Activated naive CD8-positive, alpha-beta T cell treated with anti-CD3 and anti-CD28 coated beads for 36 hours (primary cell): Measurements from ENCODE around the gene KCTD16. TPM values are rescaled to one million over a fixed set of nuclear protein-coding genes. Genes with fewer than 3 reads are reported as not detected.

ENCODE experiments used
- DNase-seq: peaks from one replicate; pipeline ENCODE4 v3.0.0; 2021
- H3K27ac Mint-ChIP-seq: one replicate; pipeline ENCODE4 v1.8.0; 2022; ENCODE audit warnings: mild to moderate bottlenecking, moderate library complexity, mixed read lengths
- H3K27me3 Mint-ChIP-seq: one replicate; pipeline ENCODE4 v1.8.0; 2022; ENCODE audit warnings: mild to moderate bottlenecking, mixed read lengths
- H3K36me3 Mint-ChIP-seq: one replicate; pipeline ENCODE4 v1.8.0; 2021; ENCODE audit warnings: mild to moderate bottlenecking, mixed read lengths
- H3K4me1 Mint-ChIP-seq: one replicate; pipeline ENCODE4 v1.8.0; 2021; ENCODE audit warnings: mixed read lengths
- H3K4me3 Mint-ChIP-seq: one replicate; pipeline ENCODE4 v1.8.0; 2022; ENCODE audit warnings: mild to moderate bottlenecking, moderate library complexity, mixed read lengths
- H3K9me3 Mint-ChIP-seq: one replicate; pipeline ENCODE4 v1.8.0; 2022; ENCODE audit warnings: mixed read lengths
- total RNA-seq, 2 experiments: library from RNA; stranded (reverse); gene quantifications; one replicate each; pipeline ENCODE4 v1.2.3, GENCODE V29; 2021

KCTD16 gene
- total RNA-seq: under 1 TPM; 0.16 to 0.31 TPM

DNA sequence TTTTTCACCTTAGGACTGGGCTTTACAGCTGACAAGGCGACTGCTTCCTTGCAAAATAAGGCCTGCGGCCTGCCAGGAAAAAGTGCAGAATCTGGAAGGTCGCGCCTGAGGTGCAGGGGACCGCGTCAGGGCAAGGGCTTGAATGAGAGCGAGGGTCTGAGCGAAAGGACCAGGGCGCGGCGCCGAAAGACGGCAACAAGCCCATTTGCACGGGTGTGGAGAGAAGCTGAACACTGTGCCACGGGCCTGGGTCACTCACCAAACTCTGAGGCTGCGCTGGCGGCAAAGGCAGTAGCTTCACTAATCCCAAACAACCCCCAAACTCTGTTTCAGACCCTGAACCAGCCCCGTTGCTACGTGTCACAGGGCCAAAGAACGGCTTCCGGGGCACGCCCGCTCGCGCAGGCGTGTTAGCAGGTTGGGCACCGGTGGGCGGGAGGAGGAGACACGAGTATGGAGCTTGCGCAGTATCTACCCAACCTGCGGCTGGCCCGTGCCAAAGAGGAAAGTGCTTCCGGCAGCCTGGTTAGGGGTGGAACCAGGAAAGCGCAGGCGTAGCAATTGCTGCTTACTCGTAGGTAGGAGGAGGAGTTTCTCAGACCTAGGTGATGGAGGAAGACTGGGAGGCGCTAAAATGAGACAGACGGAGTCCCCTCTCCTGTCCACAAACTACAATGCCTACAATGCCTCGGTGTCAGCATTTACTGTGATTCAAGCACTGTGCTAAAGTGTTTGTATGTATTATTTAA is at the start of gene KCTD16, which contains the start of gene YIPF5:
Gene KCTD16, plus strand, starts transcription at position 598 of the 749 bp plus-strand sequence.
Gene YIPF5, minus strand, starts transcription at position 384 of the 749 bp plus-strand sequence. CDS start 704 bp downstream, outside the sequence.
- no peaks in the 10 kb centered on the region for H3K27me3 Mint-ChIP-seq
- H3K27ac Mint-ChIP-seq: peak within 1 kb of the TSS; percentile 79
- DNase-seq: peak; percentile 96

DNA sequence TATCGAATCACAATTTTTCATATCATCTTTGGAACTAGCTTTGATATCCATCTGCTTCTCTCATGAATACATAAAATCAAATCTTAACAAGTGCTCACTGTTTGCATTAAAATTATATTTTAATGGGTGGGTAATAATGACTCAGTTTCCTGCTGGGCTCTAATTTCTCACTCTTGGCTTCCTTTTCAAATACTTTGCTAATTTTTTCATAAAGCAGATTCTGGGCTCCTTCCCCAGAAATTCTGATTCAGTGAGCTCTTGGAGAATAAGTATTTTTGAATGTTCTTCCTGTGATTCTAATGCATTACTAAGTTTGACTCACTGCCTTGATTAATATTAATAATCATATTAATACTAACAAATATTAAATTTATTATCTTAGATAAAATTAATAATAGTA is 49.1 kb upstream of the KCTD16 start:
- H3K4me3 Mint-ChIP-seq: no peak overlapping the region
- H3K36me3 Mint-ChIP-seq: no peaks in the 10 kb centered on the region
- H3K4me1 Mint-ChIP-seq: no peaks in the 10 kb centered on the region
- H3K27ac Mint-ChIP-seq: no peak overlapping the region
- no peaks in the 10 kb centered on the region for H3K27me3 Mint-ChIP-seq
- DNase-seq: no peak
- H3K9me3 Mint-ChIP-seq: no peaks in the 10 kb centered on the region

More for the DNA sequence above, at the start of gene KCTD16, which contains the start of gene YIPF5:
- peaks cover 35% of the 10 kb centered on the region for H3K4me1 Mint-ChIP-seq
- H3K9me3 Mint-ChIP-seq: peaks cover 1% of the 10 kb centered on the region
- peak within 1 kb of the TSS; percentile 92 for H3K4me3 Mint-ChIP-seq
- H3K36me3 Mint-ChIP-seq: peaks cover 6% of the 10 kb centered on the region

DNA sequence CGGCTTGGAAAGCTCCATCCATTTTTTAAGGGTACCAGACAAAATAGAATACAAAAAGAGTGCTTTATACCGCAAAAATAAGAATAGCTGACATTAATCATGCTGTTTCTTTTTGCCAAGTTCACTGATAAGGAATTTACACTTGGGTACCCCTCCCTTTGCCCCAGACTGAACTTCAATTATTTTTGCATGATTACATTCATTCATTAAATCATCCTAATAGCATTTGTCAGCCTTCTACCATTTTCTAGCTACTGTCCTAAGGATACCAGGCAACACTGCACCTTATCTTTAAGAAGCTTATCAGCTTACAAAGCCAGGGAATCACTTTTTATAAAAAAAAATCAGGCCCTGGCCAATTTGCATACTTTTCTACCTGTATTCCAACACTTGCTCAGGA is 48.6 kb upstream of the KCTD16 start:
- no peak overlapping the region for H3K4me3 Mint-ChIP-seq
- H3K36me3 Mint-ChIP-seq: no peaks in the 10 kb centered on the region
- no peak overlapping the region for H3K27ac Mint-ChIP-seq

DNA sequence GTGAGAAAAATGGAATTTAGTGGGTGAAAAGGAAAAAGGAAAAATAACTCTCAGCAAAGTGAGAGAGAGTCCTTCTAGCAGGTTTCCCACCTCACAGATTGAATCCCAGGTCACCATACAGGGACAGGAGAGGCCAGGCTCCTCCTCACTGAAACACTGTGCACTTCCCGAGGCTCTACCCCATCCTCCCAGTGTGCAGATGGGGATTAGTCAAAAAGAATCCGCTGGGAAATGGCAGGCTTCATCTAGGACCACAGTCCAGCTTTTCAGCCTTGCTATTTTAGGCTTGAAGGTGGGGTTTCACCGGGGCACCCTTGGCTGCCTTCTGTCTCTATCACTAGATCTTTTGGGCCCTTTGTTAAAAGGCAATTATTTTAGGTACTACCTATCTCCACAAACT is 48.0 kb upstream of the KCTD16 start:
- Mint-ChIP-seq H3K4me3 (no peak overlapping the region), H3K27me3 (no peaks in the 10 kb centered on the region), H3K4me1 (no peaks in the 10 kb centered on the region), H3K36me3 (no peaks in the 10 kb centered on the region), H3K9me3 (no peaks in the 10 kb centered on the region), H3K27ac (no peak overlapping the region)
- DNase-seq: no peak

More for the DNA sequence above, 48.6 kb upstream of the KCTD16 start:
- Mint-ChIP-seq H3K9me3 (no peaks in the 10 kb centered on the region), H3K27me3 (no peaks in the 10 kb centered on the region), H3K4me1 (no peaks in the 10 kb centered on the region)
- no peak for DNase-seq

DNA sequence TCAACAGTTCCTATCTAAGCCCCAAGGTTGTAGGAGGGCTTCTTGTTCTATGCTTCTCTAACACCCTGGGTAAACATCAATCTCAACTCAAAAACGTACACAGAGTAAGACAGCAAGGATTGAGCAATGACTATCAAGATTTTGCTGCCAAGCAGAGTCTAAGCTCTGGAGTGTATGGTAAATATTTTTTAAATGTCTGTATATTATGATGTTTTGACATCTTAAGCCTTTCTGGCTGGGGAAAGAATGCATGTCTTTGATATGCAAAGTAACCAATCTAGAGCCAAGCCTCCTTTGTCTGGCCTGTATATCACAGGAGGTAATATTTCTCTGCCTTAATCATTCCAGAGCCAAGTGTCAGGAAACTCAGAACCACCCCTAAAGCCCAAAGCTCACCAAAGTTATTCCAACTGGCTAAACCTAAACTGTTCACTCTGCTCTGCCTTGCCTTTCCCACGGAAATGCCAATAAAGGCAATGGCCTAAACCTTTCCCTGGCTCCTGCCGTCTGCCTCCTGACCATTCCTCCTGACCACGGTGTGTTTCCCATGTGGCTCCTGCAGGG is 45.4 kb upstream of the KCTD16 start:
- H3K9me3 Mint-ChIP-seq: no peaks in the 10 kb centered on the region
- H3K4me1 Mint-ChIP-seq: no peaks in the 10 kb centered on the region
- H3K27me3 Mint-ChIP-seq: no peaks in the 10 kb centered on the region
- H3K27ac Mint-ChIP-seq: no peak overlapping the region
- no peaks in the 10 kb centered on the region for H3K36me3 Mint-ChIP-seq
- H3K4me3 Mint-ChIP-seq: no peak overlapping the region
- no peak for DNase-seq

DNA sequence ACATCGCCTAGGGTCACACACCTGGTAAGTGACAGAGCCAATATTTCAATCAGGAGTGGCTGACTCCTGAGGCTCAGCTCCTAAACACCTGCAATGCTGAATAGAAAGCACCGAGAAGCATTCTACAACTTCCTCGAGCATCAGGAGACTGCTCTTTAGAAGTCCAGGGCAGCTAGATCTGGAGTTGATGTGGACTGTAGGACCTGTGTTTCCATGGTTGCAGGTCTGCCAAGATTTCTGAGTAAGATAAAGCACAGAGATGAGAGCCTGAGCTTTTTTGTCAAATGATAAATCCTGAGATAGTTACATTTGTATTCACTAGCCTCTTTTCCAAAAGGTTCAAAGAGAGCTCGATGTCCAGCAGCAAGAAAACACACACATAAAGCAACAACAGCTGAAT is 44.0 kb upstream of the KCTD16 start:
- no peaks in the 10 kb centered on the region for H3K27me3 Mint-ChIP-seq
- no peak for DNase-seq
- H3K9me3 Mint-ChIP-seq: no peaks in the 10 kb centered on the region
- H3K4me1 Mint-ChIP-seq: no peaks in the 10 kb centered on the region
- no peak overlapping the region for H3K4me3 Mint-ChIP-seq
- H3K27ac Mint-ChIP-seq: no peak overlapping the region
- no peaks in the 10 kb centered on the region for H3K36me3 Mint-ChIP-seq

DNA sequence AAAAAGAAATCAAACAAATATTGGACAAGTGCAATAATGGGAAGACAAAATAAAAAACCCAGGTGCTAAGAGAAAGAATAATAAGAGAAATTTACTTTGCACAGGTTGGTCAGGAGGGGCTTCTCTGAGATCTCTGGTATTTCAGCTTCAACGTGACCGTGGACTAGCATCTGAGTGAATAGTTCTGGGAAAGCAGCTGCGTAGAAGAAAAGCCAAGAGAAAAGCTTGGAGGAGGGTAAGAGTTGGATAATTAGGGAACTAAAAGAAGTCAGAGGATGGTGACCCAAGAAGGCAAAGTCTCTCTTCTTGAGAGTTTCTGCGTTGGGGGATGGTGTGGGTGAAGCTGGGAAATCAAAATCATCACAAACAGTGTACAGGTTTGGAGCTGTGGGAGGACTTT is 41.8 kb upstream of the KCTD16 start:
- no peaks in the 10 kb centered on the region for H3K27me3 Mint-ChIP-seq
- no peaks in the 10 kb centered on the region for H3K4me1 Mint-ChIP-seq
- no peak overlapping the region for H3K27ac Mint-ChIP-seq
- no peaks in the 10 kb centered on the region for H3K36me3 Mint-ChIP-seq
- H3K4me3 Mint-ChIP-seq: no peak overlapping the region
- no peak for DNase-seq
- H3K9me3 Mint-ChIP-seq: no peaks in the 10 kb centered on the region

DNA sequence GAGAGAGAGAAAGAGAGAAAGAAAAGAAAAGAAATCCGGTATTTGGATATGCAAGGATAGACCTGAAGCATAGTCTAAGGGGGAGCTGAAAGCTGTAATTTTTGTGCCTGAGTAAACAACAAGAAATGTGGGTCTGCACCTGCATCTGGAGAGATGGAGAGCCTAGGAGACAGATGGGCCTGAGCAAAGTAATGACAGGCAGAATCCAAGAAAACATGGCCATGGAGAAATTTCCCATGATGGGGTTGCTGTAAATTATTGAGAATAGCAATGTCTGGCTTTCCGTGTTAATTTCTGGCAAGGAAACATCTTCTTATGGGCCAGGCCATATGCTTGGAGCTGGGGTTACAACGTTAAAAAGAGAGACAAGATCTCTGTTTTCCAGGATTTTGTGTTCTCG is 40.4 kb upstream of the KCTD16 start:
- Mint-ChIP-seq H3K4me3 (no peak overlapping the region), H3K36me3 (no peaks in the 10 kb centered on the region), H3K4me1 (no peaks in the 10 kb centered on the region), H3K27ac (no peak overlapping the region), H3K9me3 (no peaks in the 10 kb centered on the region), H3K27me3 (peaks cover 2% of the 10 kb centered on the region)
- DNase-seq: no peak

DNA sequence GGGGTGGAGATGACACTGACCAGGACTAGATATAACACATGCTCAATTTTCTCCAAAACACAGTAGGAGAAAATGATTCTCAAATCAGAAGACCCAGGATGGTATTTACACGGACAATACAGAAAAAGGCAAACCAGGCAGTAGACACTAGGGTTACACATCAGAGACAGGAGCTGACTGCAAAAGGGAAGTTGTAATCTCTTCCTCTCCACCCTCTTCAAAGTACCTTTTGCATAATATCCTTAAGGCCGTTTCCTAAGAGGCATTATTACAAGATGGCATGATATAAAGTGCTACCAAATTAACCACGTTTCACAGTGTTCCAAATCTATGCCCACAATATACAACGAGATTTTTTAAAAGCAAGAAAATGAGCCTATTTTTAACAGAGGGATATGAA is 39.4 kb upstream of the KCTD16 start:
- H3K4me3 Mint-ChIP-seq: no peak overlapping the region
- peaks cover 6% of the 10 kb centered on the region for H3K27me3 Mint-ChIP-seq
- H3K36me3 Mint-ChIP-seq: no peaks in the 10 kb centered on the region
- no peak overlapping the region for H3K27ac Mint-ChIP-seq
- DNase-seq: no peak
- peaks cover 2% of the 10 kb centered on the region for H3K4me1 Mint-ChIP-seq
- no peaks in the 10 kb centered on the region for H3K9me3 Mint-ChIP-seq

DNA sequence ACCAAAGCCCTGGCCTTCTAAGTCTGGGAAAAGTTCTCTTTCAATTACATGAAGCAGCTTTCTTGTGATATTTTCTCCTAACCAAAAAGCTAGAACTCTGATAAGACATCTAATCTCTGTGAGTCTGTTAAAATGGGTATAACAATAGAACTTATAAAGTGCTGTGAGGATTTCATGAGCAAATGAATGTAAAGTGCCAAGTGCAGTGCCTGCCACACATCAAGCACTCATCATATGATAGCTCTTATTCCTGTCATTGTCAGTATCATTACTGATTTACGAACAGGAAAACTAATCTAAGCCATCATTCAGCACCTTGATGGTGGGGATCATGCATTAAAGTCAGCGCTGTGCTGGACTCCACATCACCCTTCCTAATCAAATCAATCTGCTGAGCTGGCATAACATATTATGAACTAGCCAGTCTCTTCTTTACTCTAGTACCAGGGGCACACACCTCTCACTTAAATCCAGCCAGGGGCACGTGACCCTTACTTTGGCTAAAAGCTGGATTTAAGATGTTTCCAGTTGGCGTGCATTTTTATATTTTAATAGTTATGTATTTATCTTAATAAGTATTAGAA is 37.5 kb upstream of the KCTD16 start:
- no peak overlapping the region for H3K4me3 Mint-ChIP-seq
- no peak for DNase-seq
- no peaks in the 10 kb centered on the region for H3K9me3 Mint-ChIP-seq
- H3K27me3 Mint-ChIP-seq: peaks cover 11% of the 10 kb centered on the region
- no peaks in the 10 kb centered on the region for H3K36me3 Mint-ChIP-seq
- H3K4me1 Mint-ChIP-seq: peaks cover 2% of the 10 kb centered on the region
- H3K27ac Mint-ChIP-seq: no peak overlapping the region

DNA sequence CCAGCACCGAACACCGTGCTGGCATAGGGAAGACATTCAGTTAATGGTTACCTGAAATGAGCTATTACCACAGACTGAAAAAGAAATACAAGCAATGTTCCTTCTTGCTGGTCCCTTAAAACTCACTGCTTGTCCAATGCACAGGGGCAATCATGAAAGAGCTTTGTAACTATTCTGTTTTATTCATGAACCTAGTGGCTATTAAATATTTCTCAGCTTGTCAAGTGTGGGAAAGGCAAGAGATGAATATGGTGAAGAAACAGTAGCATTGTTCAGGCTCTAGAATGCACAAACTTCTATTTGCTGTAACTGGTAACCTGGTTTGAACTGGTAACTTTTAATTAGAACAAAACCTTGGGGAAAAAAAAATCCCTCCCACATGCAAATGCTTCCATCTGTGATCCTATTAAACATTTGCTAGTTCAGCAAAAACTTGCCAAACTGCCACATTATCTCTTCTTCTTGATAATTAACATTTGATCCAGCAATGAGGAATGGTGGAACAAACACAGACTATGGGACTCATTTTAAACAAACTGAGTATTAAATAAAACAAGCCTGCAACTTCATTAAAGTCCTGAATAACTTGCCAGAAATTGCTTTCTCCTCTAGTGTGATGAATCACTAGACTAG is 36.4 kb upstream of the KCTD16 start:
- Mint-ChIP-seq H3K36me3 (no peaks in the 10 kb centered on the region), H3K9me3 (no peaks in the 10 kb centered on the region), H3K4me1 (peaks cover 2% of the 10 kb centered on the region), H3K27me3 (peaks cover 11% of the 10 kb centered on the region), H3K27ac (no peak overlapping the region), H3K4me3 (no peak overlapping the region)
- DNase-seq: no peak

DNA sequence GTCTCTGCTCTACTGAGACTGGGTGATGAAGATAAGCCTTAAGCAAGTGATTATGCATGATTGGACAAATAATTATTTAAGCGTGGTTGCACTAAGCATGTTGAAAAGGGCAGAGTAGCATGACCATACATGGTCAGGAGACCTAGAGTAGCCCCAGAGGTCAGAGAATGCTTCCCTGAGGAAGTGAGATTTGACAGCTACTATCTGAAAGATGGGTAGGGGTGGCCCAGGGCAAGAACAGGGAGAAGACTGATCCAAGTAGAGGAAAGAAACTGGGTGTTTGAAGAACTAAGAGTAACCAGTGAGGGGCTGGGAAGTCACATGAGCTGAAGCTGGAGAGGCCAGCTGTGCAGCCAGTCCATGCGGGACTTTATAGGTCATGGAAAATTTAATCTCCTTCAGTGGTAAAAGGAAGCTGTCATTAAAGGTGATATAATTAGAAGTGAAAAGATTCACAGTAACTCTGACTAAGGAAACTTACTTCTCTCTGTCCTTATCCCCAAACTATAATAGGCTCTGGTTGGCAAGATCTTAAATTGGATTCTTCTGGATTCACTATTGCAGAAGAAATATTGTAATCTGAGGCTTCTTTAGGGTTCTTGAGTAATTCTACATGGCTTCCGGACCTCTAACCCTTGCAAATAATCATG is 35.4 kb upstream of the KCTD16 start:
- Mint-ChIP-seq H3K4me3 (no peak overlapping the region), H3K9me3 (no peaks in the 10 kb centered on the region), H3K4me1 (peaks cover 2% of the 10 kb centered on the region), H3K27me3 (peaks cover 11% of the 10 kb centered on the region), H3K27ac (no peak overlapping the region), H3K36me3 (no peaks in the 10 kb centered on the region)
- DNase-seq: no peak

DNA sequence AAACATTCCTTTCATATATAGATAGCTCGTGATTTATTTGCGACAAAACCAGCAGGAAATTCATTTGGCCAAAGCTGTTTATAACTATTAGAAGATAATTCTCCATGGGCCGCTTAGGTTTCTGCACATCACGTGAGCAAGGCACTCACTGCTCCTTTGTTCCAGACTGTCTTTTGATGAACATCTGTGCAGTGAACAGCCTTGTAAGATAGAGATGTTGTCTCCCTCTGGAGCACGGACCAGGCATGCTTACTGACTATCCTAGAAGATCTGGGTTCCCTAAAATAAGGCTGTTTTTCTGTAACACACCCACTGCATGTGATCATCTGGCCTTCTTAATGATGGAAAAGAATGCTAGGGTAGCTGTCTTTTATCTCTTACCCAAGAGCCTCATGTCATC is 31.1 kb upstream of the KCTD16 start:
- DNase-seq: no peak
- H3K4me1 Mint-ChIP-seq: peaks cover 4% of the 10 kb centered on the region
- no peaks in the 10 kb centered on the region for H3K36me3 Mint-ChIP-seq
- H3K27me3 Mint-ChIP-seq: peaks cover 13% of the 10 kb centered on the region
- no peak overlapping the region for H3K27ac Mint-ChIP-seq
- H3K4me3 Mint-ChIP-seq: no peak overlapping the region
- H3K9me3 Mint-ChIP-seq: no peaks in the 10 kb centered on the region

DNA sequence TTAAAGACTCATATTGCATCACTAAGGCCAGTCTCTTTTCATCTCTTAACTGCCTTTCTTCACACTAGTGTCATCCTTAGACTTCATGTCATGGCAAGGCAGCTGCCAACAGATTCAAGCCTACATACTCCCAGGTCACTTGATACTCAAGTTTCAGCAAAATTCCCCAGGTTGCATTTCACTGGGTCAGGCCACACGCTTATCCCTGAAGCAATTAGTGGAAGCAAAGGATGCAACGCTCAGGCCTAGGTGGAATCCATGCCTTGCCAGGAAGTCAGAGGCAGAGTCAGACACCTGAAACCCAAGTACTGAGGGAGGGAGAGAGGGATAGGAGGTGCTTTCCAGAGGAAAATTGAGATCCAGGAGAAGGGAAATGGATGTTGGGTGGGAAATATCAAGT is 29.1 kb upstream of the KCTD16 start:
- peaks cover 9% of the 10 kb centered on the region for H3K27me3 Mint-ChIP-seq
- no peak for DNase-seq
- H3K4me3 Mint-ChIP-seq: no peak overlapping the region
- peaks cover 2% of the 10 kb centered on the region for H3K4me1 Mint-ChIP-seq
- no peaks in the 10 kb centered on the region for H3K36me3 Mint-ChIP-seq
- no peak overlapping the region for H3K27ac Mint-ChIP-seq
- no peaks in the 10 kb centered on the region for H3K9me3 Mint-ChIP-seq
